Keratinocyte (primary cell): Measurements from ENCODE around the gene PRM2. TPM values are rescaled to one million over a fixed set of nuclear protein-coding genes. Genes with fewer than 3 reads are reported as not detected.

Experiments used
- DNase-seq: peaks from one replicate; pipeline ENCODE4 v3.0.0-alpha.2; 2011; ENCODE audit warnings: low read depth, missing footprints, low spot score
- FAIRE-seq: peaks from 2 replicates; lab custom pipeline; 2011; peaks lifted over from hg19 to GRCh38; lab: Jason Lieb, UNC
- H2AFZ ChIP-seq: 2 replicates; pipeline ENCODE4 v1.6.0; 2012; ENCODE audit warnings: low read length, control low read depth, inconsistent platforms; ENCODE audit not compliant: control insufficient read depth
- H3K27ac ChIP-seq: 2 replicates; pipeline ENCODE4 v1.5.1; 2011; ENCODE audit warnings: low read length; ENCODE audit not compliant: control insufficient read depth, insufficient read depth
- H3K27me3 ChIP-seq: 3 replicates; pipeline ENCODE4 v1.6.0; 2011; ENCODE audit warnings: low read length; ENCODE audit not compliant: control insufficient read depth, insufficient read depth; ENCODE audit errors: extremely low read depth
- H3K36me3 ChIP-seq, 2 experiments: 2 replicates in 1 of 2; 3 replicates in 1 of 2; pipeline ENCODE4 v1.5.1; 2011; ENCODE audit warnings: low read length in 2 of 2, mild to moderate bottlenecking in 1 of 2; ENCODE audit not compliant: control insufficient read depth in 2 of 2, insufficient read depth in 2 of 2; ENCODE audit errors: extremely low read depth in 1 of 2
- H3K4me1 ChIP-seq: 3 replicates; pipeline ENCODE4 v1.5.1; 2011; ENCODE audit warnings: low read length; ENCODE audit not compliant: control insufficient read depth, insufficient read depth; ENCODE audit errors: extremely low read depth
- H3K4me2 ChIP-seq: 3 replicates; pipeline ENCODE4 v1.6.0; 2011; ENCODE audit warnings: low read depth, low read length; ENCODE audit not compliant: control insufficient read depth, insufficient read depth; ENCODE audit errors: extremely low read depth
- H3K4me3 ChIP-seq, 3 experiments: fragments of 200-600 bp in 1 of 3; sonication (generic) in 1 of 3; 2 replicates in 2 of 3; 3 replicates in 1 of 3; pipeline ENCODE4 v1.5.1; 2011 to 2016; ENCODE audit warnings: low read length in 3 of 3, mild to moderate bottlenecking in 3 of 3, control low read depth in 2 of 3, inconsistent platforms in 1 of 3, low read depth in 1 of 3, mixed read lengths in 1 of 3, mixed run types in 1 of 3, moderate library complexity in 1 of 3; ENCODE audit not compliant: control insufficient read depth in 2 of 3, insufficient read depth in 2 of 3; ENCODE audit errors: extremely low read depth in 1 of 3
- H3K79me2 ChIP-seq: 2 replicates; pipeline ENCODE4 v1.6.0; 2012; ENCODE audit warnings: low read length; ENCODE audit not compliant: control insufficient read depth, insufficient read depth
- H3K9ac ChIP-seq: 3 replicates; pipeline ENCODE4 v1.6.0; 2011; ENCODE audit warnings: low read length; ENCODE audit not compliant: control insufficient read depth, insufficient read depth; ENCODE audit errors: extremely low read depth
- H3K9me1 ChIP-seq: 3 replicates; pipeline ENCODE4 v1.6.0; 2011; ENCODE audit warnings: low read length; ENCODE audit not compliant: control insufficient read depth, insufficient read depth; ENCODE audit errors: extremely low read depth
- H3K9me3 ChIP-seq: 2 replicates; pipeline ENCODE4 v1.5.1; 2012; ENCODE audit warnings: low read depth, low read length; ENCODE audit not compliant: control insufficient read depth
- H4K20me1 ChIP-seq: 3 replicates; pipeline ENCODE4 v1.6.0; 2011; ENCODE audit warnings: low read length; ENCODE audit not compliant: control insufficient read depth, insufficient read depth; ENCODE audit errors: extremely low read depth
- EZH2 ChIP-seq: IDR thresholded peaks from one replicate; pipeline ENCODE4 v1.6.1; 2012; ENCODE audit warnings: inconsistent platforms, mild to moderate bottlenecking, low read length, moderate library complexity
- dilution Hi-C: fragments of 300-500 bp; cut with MboI; formaldehyde crosslinking; loops from one replicate; pipeline ENCODE4 v1.7.0; 2020; ENCODE audit warnings: low sequenced_read_pairs; ENCODE audit not compliant: extremely low pct_ligation_motif_present
- polyA plus RNA-seq, 5 experiments: library from polyadenylated mRNA; depleted of rRNA in 3 of 5; stranded (reverse) in 3 of 5; stranded (forward) in 1 of 5; unstranded in 1 of 5; fragments of >200 nt; gene quantifications; 1 replicate in 1 of 5; 2 replicates in 3 of 5; 3 replicates in 1 of 5; pipeline versions ENCODE4 v1.2.1 to v1.2.3, GENCODE V29; 2011 to 2012; ENCODE audit warnings: missing spikeins in 2 of 5, low read depth in 1 of 5, low replicate concordance in 1 of 5
- TF ChIP-seq, protein P1 (sequence below), 3 experiments: IDR thresholded peaks in 1 of 3; conservative IDR thresholded peaks in 1 of 3; optimal IDR thresholded peaks in 1 of 3; 2 replicates in 2 of 3; 3 replicates in 1 of 3; pipeline versions ENCODE3 to v1.5.1; 2011; ENCODE audit warnings: low read length in 3 of 3, mild to moderate bottlenecking in 3 of 3, moderate library complexity in 2 of 3, control low read depth in 1 of 3, inconsistent platforms in 1 of 3; ENCODE audit not compliant: insufficient read depth in 2 of 3; ENCODE audit errors: extremely low read depth in 1 of 3

PRM2 gene
- polyA plus RNA-seq, 1 donor (not counting 4 experiments of a cell fraction or from before 2014, with no cell fraction given): not detected

DNA sequence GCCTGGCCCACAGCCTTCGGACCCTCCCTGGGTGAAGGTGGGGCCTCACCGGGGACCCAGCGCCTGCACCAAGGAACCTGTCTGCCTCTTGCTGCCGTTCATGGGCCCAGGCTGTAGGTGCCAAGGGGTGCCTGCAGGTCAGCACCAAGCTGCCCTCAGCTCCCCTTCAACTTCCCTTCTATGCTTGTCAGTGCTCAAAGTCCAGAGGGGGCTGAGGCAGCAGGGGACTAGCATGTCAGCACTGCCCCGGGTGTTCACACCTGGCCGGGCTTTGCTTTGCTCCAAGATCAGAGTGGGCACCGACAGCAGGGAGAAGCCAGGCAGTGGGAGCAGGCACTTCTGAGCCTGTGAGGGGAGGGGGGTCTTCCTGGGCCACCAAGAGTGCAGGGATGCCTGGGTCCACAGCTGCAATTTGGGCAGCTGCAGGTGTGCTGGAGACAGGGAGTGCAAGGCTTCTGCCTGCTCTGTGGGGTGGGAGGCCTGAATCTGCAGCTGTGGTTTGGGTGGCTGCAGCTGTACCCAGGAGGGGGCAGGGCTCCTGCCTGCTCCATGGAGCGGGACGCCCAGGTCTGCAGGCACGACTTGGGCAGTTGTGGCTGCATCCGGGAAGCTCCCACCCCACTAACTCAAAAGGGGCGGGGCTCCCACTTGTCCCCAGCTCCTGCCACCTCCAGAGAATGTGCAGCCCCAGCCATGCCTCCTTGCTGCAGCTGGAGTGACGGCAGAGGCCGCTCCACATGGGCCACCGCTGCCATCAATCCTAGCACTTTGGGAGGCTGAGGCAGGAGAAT, 32.4 kb upstream of the PRM2 start:
- H2AFZ ChIP-seq: no peak overlapping the region
- H3K27ac ChIP-seq: no peak overlapping the region
- no peak for DNase-seq
- no peaks in the 10 kb centered on the region for H3K79me2 ChIP-seq
- no peaks in the 10 kb centered on the region for H3K36me3 ChIP-seq
- H3K4me1 ChIP-seq: peaks cover 8% of the 10 kb centered on the region
- H3K9me1 ChIP-seq: no peaks in the 10 kb centered on the region
- H3K9ac ChIP-seq: no peak overlapping the region
- dilution Hi-C loops: no loop called here
- no peaks in the 10 kb centered on the region for H3K27me3 ChIP-seq
- no peak overlapping the region for H3K4me3 ChIP-seq
- no peak for FAIRE-seq
- no peak overlapping the region for H3K4me2 ChIP-seq
- H4K20me1 ChIP-seq: no peaks in the 10 kb centered on the region
- no peak for TF ChIP-seq EZH2
- TF ChIP-seq, protein P1, sequence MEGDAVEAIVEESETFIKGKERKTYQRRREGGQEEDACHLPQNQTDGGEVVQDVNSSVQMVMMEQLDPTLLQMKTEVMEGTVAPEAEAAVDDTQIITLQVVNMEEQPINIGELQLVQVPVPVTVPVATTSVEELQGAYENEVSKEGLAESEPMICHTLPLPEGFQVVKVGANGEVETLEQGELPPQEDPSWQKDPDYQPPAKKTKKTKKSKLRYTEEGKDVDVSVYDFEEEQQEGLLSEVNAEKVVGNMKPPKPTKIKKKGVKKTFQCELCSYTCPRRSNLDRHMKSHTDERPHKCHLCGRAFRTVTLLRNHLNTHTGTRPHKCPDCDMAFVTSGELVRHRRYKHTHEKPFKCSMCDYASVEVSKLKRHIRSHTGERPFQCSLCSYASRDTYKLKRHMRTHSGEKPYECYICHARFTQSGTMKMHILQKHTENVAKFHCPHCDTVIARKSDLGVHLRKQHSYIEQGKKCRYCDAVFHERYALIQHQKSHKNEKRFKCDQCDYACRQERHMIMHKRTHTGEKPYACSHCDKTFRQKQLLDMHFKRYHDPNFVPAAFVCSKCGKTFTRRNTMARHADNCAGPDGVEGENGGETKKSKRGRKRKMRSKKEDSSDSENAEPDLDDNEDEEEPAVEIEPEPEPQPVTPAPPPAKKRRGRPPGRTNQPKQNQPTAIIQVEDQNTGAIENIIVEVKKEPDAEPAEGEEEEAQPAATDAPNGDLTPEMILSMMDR (optimal IDR thresholded peaks at IDR 0.05 in 1 of 3, IDR thresholded peaks at IDR 0.05 in 1 of 3, conservative IDR thresholded peaks at IDR 0.05 in 1 of 3; ENCODE audit: extremely low read depth in 1 of 3, insufficient read depth in 2 of 3, low read length in 3 of 3): no peak
- H3K9me3 ChIP-seq: no peaks in the 10 kb centered on the region

DNA sequence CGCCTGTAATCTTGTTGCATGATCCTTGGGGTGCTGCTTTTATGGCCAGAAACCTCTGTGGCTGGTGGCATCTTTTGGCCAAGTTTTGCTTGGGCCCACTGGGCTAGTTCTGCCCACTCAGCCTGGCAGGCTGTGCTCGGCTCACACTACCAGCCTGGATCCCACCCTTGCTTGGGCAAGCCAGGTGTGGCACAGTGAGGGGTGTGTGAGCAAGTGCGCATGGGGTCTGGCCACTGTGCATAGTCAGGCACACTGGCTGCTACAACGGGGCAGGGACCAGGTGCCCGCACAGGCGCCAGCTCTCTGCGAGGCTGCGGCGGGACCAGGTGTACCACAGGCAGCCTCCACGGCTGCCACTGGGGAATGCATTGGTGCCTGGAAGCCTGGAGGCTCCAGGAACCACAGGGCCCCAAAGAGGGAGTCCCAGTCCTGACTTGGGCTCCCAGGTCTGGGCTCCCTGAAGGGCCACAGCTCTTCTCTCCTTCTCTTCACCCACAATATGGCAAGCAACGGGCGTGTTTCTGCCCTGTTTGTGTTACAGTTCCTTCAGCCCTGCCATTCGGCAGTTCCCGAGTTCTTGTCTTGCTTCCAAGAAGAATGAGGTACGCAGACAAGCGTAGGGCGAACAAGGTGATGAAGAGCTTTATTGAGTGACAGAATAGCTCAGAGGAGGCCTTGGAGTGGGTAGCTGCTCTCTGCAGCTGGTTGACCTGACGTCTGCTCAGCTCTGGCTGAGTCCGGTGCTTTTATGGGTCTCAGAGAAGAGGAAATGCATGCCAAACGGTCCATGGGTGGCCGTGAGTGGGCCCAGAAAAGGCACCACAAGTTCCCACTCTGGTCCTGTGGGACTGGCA, 31.6 kb upstream of the PRM2 start:
- Histone ChIP-seq H4K20me1 (no peaks in the 10 kb centered on the region), H3K9me3 (no peaks in the 10 kb centered on the region), H2AFZ (no peak overlapping the region), H3K36me3 (no peaks in the 10 kb centered on the region), H3K4me1 (peaks cover 8% of the 10 kb centered on the region), H3K79me2 (no peaks in the 10 kb centered on the region), H3K27ac (no peak overlapping the region), H3K4me2 (no peak overlapping the region), H3K9me1 (no peaks in the 10 kb centered on the region), H3K27me3 (no peaks in the 10 kb centered on the region), H3K9ac (no peak overlapping the region), H3K4me3 (no peak overlapping the region)
- no peak for FAIRE-seq
- no peak for TF ChIP-seq EZH2
- TF ChIP-seq, protein P1 (optimal IDR thresholded peaks at IDR 0.05 in 1 of 3, IDR thresholded peaks at IDR 0.05 in 1 of 3, conservative IDR thresholded peaks at IDR 0.05 in 1 of 3; ENCODE audit: extremely low read depth in 1 of 3, insufficient read depth in 2 of 3, low read length in 3 of 3): no peak
- no peak for DNase-seq
- dilution Hi-C loops: no loop called here
